ENCODE measurements around the gene PRR19.

PRR19 gene

DNA sequence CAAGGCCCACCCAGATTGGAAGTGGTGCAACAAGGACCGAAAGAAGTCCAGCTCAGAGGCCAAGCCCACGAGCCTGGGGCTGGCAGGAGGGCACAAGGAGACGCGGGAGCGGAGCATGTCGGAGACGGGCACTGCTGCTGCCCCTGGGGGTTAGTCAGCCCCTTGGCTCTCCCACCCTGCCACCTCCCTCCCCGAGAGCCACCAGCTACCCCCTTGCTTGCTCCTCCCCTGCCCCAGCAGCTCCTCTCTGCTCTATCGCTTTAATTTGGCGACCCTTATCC is 14.2 kb upstream of the PRR19 start:
- Mint-ChIP-seq H3K27ac (peak overlapping the region in 1 of 3 experiments; percentile 44), H3K4me3 (no peak overlapping the region), H3K27me3 (ENCODE audit: low read depth) (peaks cover 4% of the 10 kb centered on the region), H3K4me1 (peaks cover 25% of the 10 kb centered on the region), H3K36me3 (ENCODE audit: low read depth) (peaks cover 9% of the 10 kb centered on the region), H3K9me3 (no peaks in the 10 kb centered on the region)
- TF ChIP-seq, protein P1, sequence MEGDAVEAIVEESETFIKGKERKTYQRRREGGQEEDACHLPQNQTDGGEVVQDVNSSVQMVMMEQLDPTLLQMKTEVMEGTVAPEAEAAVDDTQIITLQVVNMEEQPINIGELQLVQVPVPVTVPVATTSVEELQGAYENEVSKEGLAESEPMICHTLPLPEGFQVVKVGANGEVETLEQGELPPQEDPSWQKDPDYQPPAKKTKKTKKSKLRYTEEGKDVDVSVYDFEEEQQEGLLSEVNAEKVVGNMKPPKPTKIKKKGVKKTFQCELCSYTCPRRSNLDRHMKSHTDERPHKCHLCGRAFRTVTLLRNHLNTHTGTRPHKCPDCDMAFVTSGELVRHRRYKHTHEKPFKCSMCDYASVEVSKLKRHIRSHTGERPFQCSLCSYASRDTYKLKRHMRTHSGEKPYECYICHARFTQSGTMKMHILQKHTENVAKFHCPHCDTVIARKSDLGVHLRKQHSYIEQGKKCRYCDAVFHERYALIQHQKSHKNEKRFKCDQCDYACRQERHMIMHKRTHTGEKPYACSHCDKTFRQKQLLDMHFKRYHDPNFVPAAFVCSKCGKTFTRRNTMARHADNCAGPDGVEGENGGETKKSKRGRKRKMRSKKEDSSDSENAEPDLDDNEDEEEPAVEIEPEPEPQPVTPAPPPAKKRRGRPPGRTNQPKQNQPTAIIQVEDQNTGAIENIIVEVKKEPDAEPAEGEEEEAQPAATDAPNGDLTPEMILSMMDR (IDR thresholded peaks at IDR 0.05; ENCODE audit: unreplicated experiment in 3 of 3), result no peak

GRCh38 chr19:42288387-42288786 is 13.5 kb upstream of the PRR19 start:
- H3K4me1 Mint-ChIP-seq, result peaks cover 29% of the 10 kb centered on the region
- H3K27ac Mint-ChIP-seq, result peak overlapping the region in 1 of 3 experiments; percentile 66
- H3K27me3 Mint-ChIP-seq (ENCODE audit: low read depth), result peaks cover 4% of the 10 kb centered on the region
- TF ChIP-seq, protein P1 (IDR thresholded peaks at IDR 0.05; ENCODE audit: unreplicated experiment in 3 of 3), result no peak
- no peaks in the 10 kb centered on the region for H3K9me3 Mint-ChIP-seq
- H3K4me3 Mint-ChIP-seq, result no peak overlapping the region
- peaks cover 13% of the 10 kb centered on the region for H3K36me3 Mint-ChIP-seq (ENCODE audit: low read depth)

DNA sequence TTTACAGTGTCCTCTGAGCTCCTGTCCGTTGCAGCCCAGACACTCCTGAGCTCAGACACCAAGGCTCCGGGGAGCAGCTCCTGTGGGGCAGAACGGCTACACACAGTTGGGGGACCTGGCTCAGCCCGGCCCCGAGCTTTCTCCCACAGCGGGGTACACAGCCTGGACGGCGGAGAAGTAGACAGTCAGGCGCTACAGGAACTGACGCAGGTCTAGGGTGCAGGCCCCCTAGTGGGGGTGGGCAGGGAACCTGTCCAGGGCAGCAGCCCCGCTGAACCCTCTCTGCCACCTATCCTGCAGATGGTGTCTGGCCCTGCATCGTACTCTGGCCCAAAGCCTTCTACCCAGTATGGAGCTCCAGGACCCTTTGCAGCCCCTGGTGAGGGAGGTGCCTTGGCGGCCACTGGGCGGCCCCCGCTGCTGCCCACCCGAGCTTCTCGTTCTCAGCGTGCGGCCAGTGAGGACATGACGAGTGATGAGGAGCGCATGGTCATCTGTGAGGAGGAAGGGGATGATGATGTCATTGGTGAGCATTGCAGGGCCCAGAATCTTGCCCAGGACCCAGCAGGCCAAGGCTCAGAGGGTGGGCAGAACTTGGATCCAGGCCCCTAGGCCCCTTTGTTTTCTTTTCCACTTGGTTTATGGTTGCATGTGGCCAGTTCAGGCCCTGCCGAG is 12.9 kb upstream of the PRR19 start:
- Mint-ChIP-seq H3K4me3 (no peak overlapping the region), H3K27ac (no peak overlapping the region), H3K27me3 (ENCODE audit: low read depth) (peaks cover 4% of the 10 kb centered on the region), H3K9me3 (no peaks in the 10 kb centered on the region), H3K36me3 (ENCODE audit: low read depth) (peaks cover 18% of the 10 kb centered on the region), H3K4me1 (peaks cover 30% of the 10 kb centered on the region)
- TF ChIP-seq, protein P1 (IDR thresholded peaks at IDR 0.05; ENCODE audit: unreplicated experiment in 3 of 3), result no peak

DNA sequence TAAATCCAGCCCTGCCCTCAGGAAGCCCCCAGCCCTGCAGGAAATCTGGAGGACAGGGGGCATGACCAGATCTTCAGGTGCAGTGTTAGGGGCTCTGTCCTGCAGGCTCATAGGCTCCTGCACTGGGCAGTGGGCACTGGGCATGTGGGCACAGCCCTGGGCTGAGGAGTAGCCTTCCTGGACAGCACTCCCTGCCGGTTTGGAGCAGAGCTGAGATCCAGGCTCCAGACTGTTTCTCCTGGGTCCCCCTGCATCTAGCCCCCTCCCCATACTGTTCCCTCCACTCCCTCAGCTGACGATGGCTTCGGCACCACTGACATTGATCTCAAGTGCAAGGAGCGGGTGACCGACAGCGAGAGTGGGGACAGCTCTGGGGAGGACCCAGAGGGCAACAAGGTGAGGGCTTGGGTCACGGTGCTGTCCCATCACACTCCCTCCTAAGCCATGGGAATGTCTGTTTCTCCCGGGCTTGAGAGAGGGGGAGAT is 12.3 kb upstream of the PRR19 start:
- Mint-ChIP-seq H3K36me3 (ENCODE audit: low read depth) (peaks cover 22% of the 10 kb centered on the region), H3K4me1 (peaks cover 29% of the 10 kb centered on the region), H3K9me3 (no peaks in the 10 kb centered on the region), H3K4me3 (no peak overlapping the region), H3K27me3 (ENCODE audit: low read depth) (peaks cover 4% of the 10 kb centered on the region), H3K27ac (no peak overlapping the region)
- TF ChIP-seq, protein P1 (IDR thresholded peaks at IDR 0.05; ENCODE audit: unreplicated experiment in 3 of 3), result no peak

DNA sequence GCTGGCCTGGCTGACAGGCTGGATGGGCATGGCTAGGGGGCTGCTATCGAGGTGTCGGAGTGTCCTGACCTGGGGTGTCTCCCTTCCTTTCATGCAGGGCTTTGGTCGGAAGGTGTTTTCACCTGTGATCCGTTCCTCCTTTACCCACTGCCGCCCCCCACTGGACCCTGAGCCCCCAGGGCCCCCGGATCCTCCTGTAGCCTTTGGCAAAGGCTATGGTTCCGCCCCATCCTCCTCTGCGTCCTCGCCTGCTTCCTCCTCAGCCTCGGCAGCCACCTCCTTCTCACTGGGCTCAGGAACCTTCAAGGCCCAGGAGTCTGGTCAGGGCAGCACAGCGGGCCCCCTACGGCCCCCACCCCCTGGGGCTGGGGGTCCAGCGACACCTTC is 11.8 kb upstream of the PRR19 start:
- H3K4me3 Mint-ChIP-seq, result no peak overlapping the region
- no peak overlapping the region for H3K27ac Mint-ChIP-seq
- H3K27me3 Mint-ChIP-seq (ENCODE audit: low read depth), result no peaks in the 10 kb centered on the region
- H3K9me3 Mint-ChIP-seq, result no peaks in the 10 kb centered on the region
- peaks cover 22% of the 10 kb centered on the region for H3K36me3 Mint-ChIP-seq (ENCODE audit: low read depth)
- H3K4me1 Mint-ChIP-seq, result peaks cover 24% of the 10 kb centered on the region
- TF ChIP-seq, protein P1 (IDR thresholded peaks at IDR 0.05; ENCODE audit: unreplicated experiment in 3 of 3), result no peak
